ENCODE data around the gene TOX3. TPM values are rescaled to one million over a fixed set of nuclear protein-coding genes. Genes with fewer than 3 reads are reported as not detected.

Gene TOX3
- total and polyA plus RNA-seq, 2 experiments from 2014 or later = 9.8 to 15.6 TPM

GRCh38 chr16:52562770-52563169 is 15.8 kb upstream of the TOX3 start (continued):
- TF ChIP-seq EZH2 (IDR thresholded peaks at IDR 0.05; ENCODE audit: low read depth, unreplicated experiment) (no peak), ZNF114 (CRISPR knock-in tag; IDR thresholded peaks at IDR 0.05) (no peak), CTCF (conservative IDR thresholded peaks at IDR 0.05; ENCODE audit: low read depth in 2 of 2) (no peak), JUNB (IDR thresholded peaks at IDR 0.05; ENCODE audit: unreplicated experiment) (no peak), POLR2AphosphoS5 (IDR thresholded peaks at IDR 0.05; ENCODE audit: low read depth) (no peak)

GRCh38 chr16:52561910-52562741 is 15.2 kb upstream of the TOX3 start:
- no peaks in the 10 kb centered on the region for H4K20me1 ChIP-seq (replicated peaks; ENCODE audit: insufficient read depth)
- H3K27me3 ChIP-seq (ENCODE audit: insufficient read depth) = no peaks in the 10 kb centered on the region
- peaks cover 20% of the 10 kb centered on the region for H3K4me1 ChIP-seq (ENCODE audit: insufficient read depth)
- Mint-ChIP-seq H3K27ac (no peak overlapping the region; the same call in 1 of the 2 replicates), H3K27me3 (ENCODE audit: insufficient read depth, low read depth, poor library complexity) (no peaks in the 10 kb centered on the region), H3K4me1 (peaks cover 32% of the 10 kb centered on the region), H3K36me3 (ENCODE audit: low read depth) (no peaks in the 10 kb centered on the region), H3K4me3 (no peak overlapping the region), H3K9me3 (no peaks in the 10 kb centered on the region; the same call in 2 of the 3 replicates)
- peak overlapping the region; percentile 23; the same call in 1 of the 2 replicates for H3K4me2 ChIP-seq
- H3K4me3 ChIP-seq = no peak overlapping the region
- no peak for DNase-seq (ENCODE audit: low spot score)
- no peaks in the 10 kb centered on the region for H3K36me3 ChIP-seq (ENCODE audit: insufficient read depth)
- no peak overlapping the region for H3K27ac ChIP-seq (ENCODE audit: low read depth)
- peak; percentile 44; the same call in 2 of the 3 replicates for ATAC-seq
- H2AFZ ChIP-seq = peak overlapping the region; percentile 91
- no peaks in the 10 kb centered on the region for H3F3A ChIP-seq (replicated peaks; ENCODE audit: low read depth)
- H3K79me2 ChIP-seq (replicated peaks; ENCODE audit: insufficient read depth) = no peaks in the 10 kb centered on the region
- 0 out of 2 replicates have a peak, but pooled peaks cover 9% of the 10 kb centered on the region for H3K9me2 ChIP-seq (ENCODE audit: insufficient read depth)
- TF ChIP-seq NANOG (IDR thresholded peaks at IDR 0.05; ENCODE audit: borderline replicate concordance) = no peak
- TF ChIP-seq ZNF114 (CRISPR knock-in tag; IDR thresholded peaks at IDR 0.05) = no peak
- TF ChIP-seq ZNF331 (CRISPR knock-in tag; IDR thresholded peaks at IDR 0.05; ENCODE audit: low read depth) = no peak
- TF ChIP-seq CREB1 (CRISPR knock-in tag; IDR thresholded peaks at IDR 0.05; ENCODE audit: low read depth) = no peak
- no peak for TF ChIP-seq CTCF (conservative IDR thresholded peaks at IDR 0.05; ENCODE audit: low read depth in 2 of 2)
- no peak for TF ChIP-seq ETS1 (IDR thresholded peaks at IDR 0.05)
- no peak for TF ChIP-seq STAT1 (IDR thresholded peaks at IDR 0.05; ENCODE audit: unreplicated experiment)
- TF ChIP-seq POLR2AphosphoS5 (IDR thresholded peaks at IDR 0.05; ENCODE audit: low read depth) = no peak
- TF ChIP-seq REST (IDR thresholded peaks at IDR 0.05; ENCODE audit: unreplicated experiment) = no peak
- no peak for TF ChIP-seq EZH2phosphoT487 (IDR thresholded peaks at IDR 0.05; ENCODE audit: unreplicated experiment)
- no peak for TF ChIP-seq JUNB (IDR thresholded peaks at IDR 0.05; ENCODE audit: unreplicated experiment)
- no peak for TF ChIP-seq EZH2 (IDR thresholded peaks at IDR 0.05; ENCODE audit: low read depth, unreplicated experiment)
